ENCODE measurements around the gene JHY.
A peak's percentile ranks its signal among the peaks of the same experiment; 100 is the strongest.

Gene JHY

GRCh38 chr11:122951211-122951610 is 68.7 kb downstream of the JHY start:
- no peak for DNase-seq (ENCODE audit: low read depth)

- DNase-seq (ENCODE audit: low read depth) = no peak
Observed at GRCh38 chr11:122954455-122954854, 71.9 kb downstream of the JHY start.

GRCh38 chr11:122963961-122964360 is 81.4 kb downstream of the JHY start:
- no peak for DNase-seq (ENCODE audit: low read depth)

- DNase-seq (ENCODE audit: low read depth) = no peak
Observed at GRCh38 chr11:122976061-122976733, 93.6 kb downstream of the JHY start.

- no peak for DNase-seq (ENCODE audit: low read depth)
Observed at GRCh38 chr11:122976734-122977469, 94.3 kb downstream of the JHY start.

GRCh38 chr11:122977470-122978298 is 95.1 kb downstream of the JHY start:
- DNase-seq (ENCODE audit: low read depth) = no peak

GRCh38 chr11:122978299-122978620 is 95.7 kb downstream of the JHY start:
- no peak for DNase-seq (ENCODE audit: low read depth)

- DNase-seq (ENCODE audit: low read depth) = no peak
Observed at GRCh38 chr11:122979103-122979814, 96.7 kb downstream of the JHY start.

GRCh38 chr11:122979815-122980595 is 97.4 kb downstream of the JHY start:
- no peak for DNase-seq (ENCODE audit: low read depth)

GRCh38 chr11:122981388-122982264 is 99.1 kb downstream of the JHY start, which contains the start of gene BSX:
Gene BSX, minus strand, starts transcription at chr11:122981834. Its CDS starts 163 bp downstream, at chr11:122981671.
- DNase-seq (ENCODE audit: low read depth) = peak; percentile 19

- no peak for DNase-seq (ENCODE audit: low read depth)
Observed at GRCh38 chr11:122983438-122984185, 101.1 kb downstream of the JHY start.

GRCh38 chr11:122984186-122985011 is 101.8 kb downstream of the JHY start:
- no peak for DNase-seq (ENCODE audit: low read depth)

- no peak for DNase-seq (ENCODE audit: low read depth)
Observed at GRCh38 chr11:122995526-122995925, 113.0 kb downstream of the JHY start.

- DNase-seq (ENCODE audit: low read depth) = no peak
Observed at GRCh38 chr11:122998727-122999366, 116.3 kb downstream of the JHY start.

- DNase-seq (ENCODE audit: low read depth) = no peak
Observed at GRCh38 chr11:123000721-123001120, 118.2 kb downstream of the JHY start.

- DNase-seq (ENCODE audit: low read depth) = no peak
Observed at GRCh38 chr11:123006860-123007542, 124.4 kb downstream of the JHY start.

Data from stimulated activated CD8-positive, alpha-beta memory T cell treated with anti-CD3 and anti-CD28 coated beads, Interleukin-7, amount 100 ng/mL, for 24 hours (primary cell).